OCI-LY7 (cell line): ENCODE results near the gene EYA3. TPM values are rescaled to one million over a fixed set of nuclear protein-coding genes. Genes with fewer than 3 reads are reported as not detected.

Experiments used
- BruUV-seq: library from RNA; stranded (reverse); fragments of 400-500 nt; replicated peaks from 2 replicates; lab custom pipeline; 2021; lab: Mats Ljungman, UMichigan
- CTCF ChIA-PET: fragments of 300-600 bp; sonication (Branson Sonifier 250); formaldehyde crosslinking; loops from one replicate; lab custom pipeline; 2022; ENCODE audit warnings: antibody characterized with exemption; ENCODE audit not compliant: unreplicated experiment; lab: Charles Lee
- POLR2A ChIA-PET: fragments of 300-600 bp; sonication (Branson Sonifier 250); formaldehyde crosslinking; loops from one replicate; lab custom pipeline; 2022; ENCODE audit warnings: antibody characterized with exemption; lab: Charles Lee
- DNase-seq: peaks from one replicate; pipeline ENCODE4 v3.0.0-alpha.2; 2015; ENCODE audit warnings: low spot score
- H2AFZ ChIP-seq: fragments of 200-600 bp; sonication (generic), shearing (Covaris generic); 2 replicates; pipeline ENCODE4 v1.6.1; 2014; ENCODE audit warnings: mild to moderate bottlenecking, antibody characterized with exemption, low read length, moderate library complexity
- H3K27ac ChIP-seq: fragments of 200-600 bp; sonication (generic); 2 replicates; pipeline ENCODE4 v1.5.1; 2014; ENCODE audit warnings: mixed run types, low read depth, mild to moderate bottlenecking, moderate library complexity, low read length, inconsistent platforms; ENCODE audit not compliant: poor library complexity, severe bottlenecking
- H3K36me3 ChIP-seq: fragments of 200-600 bp; sonication (generic); 2 replicates; pipeline ENCODE4 v1.6.1; 2014; ENCODE audit warnings: mild to moderate bottlenecking, antibody characterized with exemption, low read length, moderate library complexity, mixed read lengths; ENCODE audit not compliant: insufficient read depth
- H3K4me1 ChIP-seq: fragments of 200-600 bp; sonication (generic); 2 replicates; pipeline ENCODE4 v1.5.1; 2014; ENCODE audit warnings: mild to moderate bottlenecking, low read length; ENCODE audit not compliant: insufficient read depth, poor library complexity, severe bottlenecking
- H3K4me2 ChIP-seq: fragments of 200-600 bp; sonication (generic); 2 replicates; pipeline ENCODE4 v1.6.1; 2014; ENCODE audit warnings: mild to moderate bottlenecking, low read length
- H3K4me3 ChIP-seq: fragments of 200-600 bp; sonication (generic); 2 replicates; pipeline ENCODE4 v1.5.1; 2014; ENCODE audit warnings: mild to moderate bottlenecking, low read depth, low read length; ENCODE audit not compliant: poor library complexity, severe bottlenecking
- H3K79me2 ChIP-seq: fragments of 200-600 bp; sonication (generic); 2 replicates; pipeline ENCODE4 v1.6.1; 2016; ENCODE audit warnings: low read depth, mild to moderate bottlenecking, low read length, moderate library complexity, mixed read lengths; ENCODE audit not compliant: insufficient read depth
- H3K9me2 ChIP-seq: fragments of 200-600 bp; sonication (generic); 2 replicates; pipeline ENCODE4 v1.6.1; 2016; ENCODE audit warnings: mild to moderate bottlenecking, low read length, mixed read lengths; ENCODE audit not compliant: insufficient read depth
- H3K9me3 ChIP-seq: fragments of 200-600 bp; sonication (generic); 2 replicates; pipeline ENCODE4 v1.6.1; 2014; ENCODE audit warnings: mild to moderate bottlenecking, mixed run types, low read length, mixed read lengths
- H4K20me1 ChIP-seq: fragments of 200-600 bp; sonication (generic); 2 replicates; pipeline ENCODE4 v1.6.1; 2014; ENCODE audit warnings: mild to moderate bottlenecking, antibody characterized with exemption, low read length, moderate library complexity, mixed read lengths; ENCODE audit not compliant: insufficient read depth
- EZH2phosphoT487 ChIP-seq: fragments of 200-600 bp; sonication (generic); IDR thresholded peaks from 2 replicates; pipeline ENCODE4 v1.6.1; 2018; ENCODE audit warnings: low read depth, borderline replicate concordance, mild to moderate bottlenecking, mixed run types, antibody characterized with exemption, low read length, moderate library complexity, mixed read lengths
- intact Hi-C: fragments of 100-400 bp; cut with micrococcal nuclease; formaldehyde crosslinking; loops from one replicate; pipeline ENCODE4 v1.10.0; 2022; ENCODE audit not compliant: unreplicated experiment
- total RNA-seq, 2 experiments: library from RNA; depleted of rRNA in 1 of 2; stranded (reverse); fragments of >200 nt in 1 of 2; shearing (Covaris generic) in 1 of 2; gene quantifications; 2 replicates each; pipeline ENCODE4 v1.2.3, GENCODE V29; 2014 to 2022
- TF ChIP-seq, protein P1 (sequence below): fragments of 200-600 bp; sonication (generic); conservative IDR thresholded peaks from 2 replicates; pipeline ENCODE4 v1.5.1; 2014; ENCODE audit warnings: mild to moderate bottlenecking, antibody characterized with exemption, low read length, moderate library complexity, mixed read lengths

Gene EYA3
- total RNA-seq, 2 experiments from 2014 or later, result 29.0 to 114 TPM

DNA sequence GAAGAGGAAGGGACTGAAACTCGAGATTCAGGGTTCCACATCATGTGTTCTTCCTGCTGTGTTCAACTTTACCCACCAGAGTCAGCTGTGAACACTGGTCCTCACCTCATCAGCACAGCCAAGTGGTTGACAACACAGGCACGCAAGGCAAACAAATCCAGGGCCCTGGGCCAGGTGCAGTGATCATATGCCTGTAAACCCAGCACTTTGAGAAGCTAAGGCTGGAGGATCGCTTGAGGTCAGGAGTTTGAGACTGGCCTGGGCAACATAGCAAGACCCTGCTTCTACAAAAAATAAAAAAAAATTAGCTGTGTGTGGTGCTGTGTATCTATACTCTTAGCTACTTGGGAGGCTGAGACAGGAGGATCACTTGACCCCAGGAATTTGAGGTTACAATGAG is 137.0 kb downstream of the EYA3 start:
- no peak for TF ChIP-seq EZH2phosphoT487
- TF ChIP-seq, protein P1, sequence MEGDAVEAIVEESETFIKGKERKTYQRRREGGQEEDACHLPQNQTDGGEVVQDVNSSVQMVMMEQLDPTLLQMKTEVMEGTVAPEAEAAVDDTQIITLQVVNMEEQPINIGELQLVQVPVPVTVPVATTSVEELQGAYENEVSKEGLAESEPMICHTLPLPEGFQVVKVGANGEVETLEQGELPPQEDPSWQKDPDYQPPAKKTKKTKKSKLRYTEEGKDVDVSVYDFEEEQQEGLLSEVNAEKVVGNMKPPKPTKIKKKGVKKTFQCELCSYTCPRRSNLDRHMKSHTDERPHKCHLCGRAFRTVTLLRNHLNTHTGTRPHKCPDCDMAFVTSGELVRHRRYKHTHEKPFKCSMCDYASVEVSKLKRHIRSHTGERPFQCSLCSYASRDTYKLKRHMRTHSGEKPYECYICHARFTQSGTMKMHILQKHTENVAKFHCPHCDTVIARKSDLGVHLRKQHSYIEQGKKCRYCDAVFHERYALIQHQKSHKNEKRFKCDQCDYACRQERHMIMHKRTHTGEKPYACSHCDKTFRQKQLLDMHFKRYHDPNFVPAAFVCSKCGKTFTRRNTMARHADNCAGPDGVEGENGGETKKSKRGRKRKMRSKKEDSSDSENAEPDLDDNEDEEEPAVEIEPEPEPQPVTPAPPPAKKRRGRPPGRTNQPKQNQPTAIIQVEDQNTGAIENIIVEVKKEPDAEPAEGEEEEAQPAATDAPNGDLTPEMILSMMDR, result no peak
- Histone ChIP-seq H3K36me3 (no peaks in the 10 kb centered on the region), H3K4me1 (no peaks in the 10 kb centered on the region), H3K27ac (no peak overlapping the region), H3K4me3 (no peak overlapping the region), H3K9me3 (no peaks in the 10 kb centered on the region), H3K4me2 (no peak overlapping the region), H2AFZ (no peak overlapping the region), H3K79me2 (no peaks in the 10 kb centered on the region), H4K20me1 (no peaks in the 10 kb centered on the region), H3K9me2 (no peaks in the 10 kb centered on the region)
- no TSS peak for BruUV-seq
- ChIA-PET CTCF (interaction anchor here (0.6 kb wide), 1 partner anchor 263 kb away, joined by 4 read pairs; no protein-coding TSS in a partner anchor), POLR2A (interaction anchor here (1.0 kb wide), 1 partner anchor 104 kb away, joined by 4 read pairs; no protein-coding TSS in a partner anchor)
- intact Hi-C loops, result no loop called here
- peak; percentile 24 for DNase-seq

DNA sequence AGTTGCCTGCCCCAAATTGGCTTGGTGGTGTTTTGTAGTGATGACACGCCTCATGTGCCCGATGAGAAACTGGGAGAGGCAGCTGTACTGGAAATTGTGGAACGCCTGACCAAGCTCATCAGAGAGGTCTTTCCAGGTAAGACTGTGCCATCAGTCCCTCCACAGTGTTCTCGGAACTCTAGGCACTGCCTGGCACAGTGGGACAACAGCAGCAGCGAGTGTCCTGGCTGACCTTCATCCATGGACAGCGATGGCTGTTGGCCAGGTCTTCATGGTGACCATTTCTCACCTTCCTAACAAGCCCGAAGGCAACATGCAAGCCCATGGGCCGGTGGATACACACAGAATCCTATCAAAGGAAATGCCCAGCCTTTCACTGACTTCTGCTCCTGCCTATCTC is 139.4 kb downstream of the EYA3 start:
- no peaks in the 10 kb centered on the region for H3K9me2 ChIP-seq
- POLR2A ChIA-PET, result interaction anchor here (1.3 kb wide), 1 partner anchor 10 kb away, joined by 3 read pairs; no protein-coding TSS in a partner anchor
- no peaks in the 10 kb centered on the region for H3K36me3 ChIP-seq
- no peak for TF ChIP-seq EZH2phosphoT487
- TF ChIP-seq, protein P1, result no peak
- H3K4me1 ChIP-seq, result no peaks in the 10 kb centered on the region
- no TSS peak for BruUV-seq
- no peak overlapping the region for H3K4me2 ChIP-seq
- no peak overlapping the region for H3K27ac ChIP-seq
- H3K79me2 ChIP-seq, result no peaks in the 10 kb centered on the region
- CTCF ChIA-PET, result no interaction called here
- no peak overlapping the region for H3K4me3 ChIP-seq
- H2AFZ ChIP-seq, result no peak overlapping the region
- H4K20me1 ChIP-seq, result no peaks in the 10 kb centered on the region
- DNase-seq, result no peak
- no peaks in the 10 kb centered on the region for H3K9me3 ChIP-seq
- intact Hi-C loops, result no loop called here

DNA sequence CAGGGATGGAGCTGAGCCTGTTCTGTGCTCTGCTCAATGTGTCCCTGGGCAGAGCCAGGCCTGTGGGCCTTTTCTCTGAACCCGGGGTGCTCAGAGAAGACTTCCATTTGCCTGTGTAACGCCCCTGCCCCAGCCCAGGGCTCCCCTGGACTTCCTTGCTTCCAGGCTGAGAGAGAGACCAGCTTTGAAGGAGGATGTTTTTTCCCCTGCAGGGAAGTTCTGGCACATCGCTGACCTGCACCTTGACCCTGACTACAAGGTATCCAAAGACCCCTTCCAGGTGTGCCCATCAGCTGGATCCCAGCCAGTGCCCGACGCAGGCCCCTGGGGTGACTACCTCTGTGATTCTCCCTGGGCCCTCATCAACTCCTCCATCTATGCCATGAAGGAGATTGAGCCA is 143.4 kb downstream of the EYA3 start:
- Histone ChIP-seq H3K9me2 (no peaks in the 10 kb centered on the region), H3K27ac (no peak overlapping the region), H3K9me3 (no peaks in the 10 kb centered on the region), H3K4me1 (peaks cover 2% of the 10 kb centered on the region), H3K79me2 (no peaks in the 10 kb centered on the region), H3K36me3 (no peaks in the 10 kb centered on the region), H3K4me3 (no peak overlapping the region), H2AFZ (no peak overlapping the region), H3K4me2 (no peak overlapping the region), H4K20me1 (no peaks in the 10 kb centered on the region)
- TF ChIP-seq, protein P1, result no peak
- no peak for TF ChIP-seq EZH2phosphoT487
- CTCF ChIA-PET, result interaction anchor here (0.6 to 0.8 kb wide), 2 partner anchors 62 to 83 kb away, joined by 3 to 4 read pairs; no protein-coding TSS in a partner anchor
- no peak for DNase-seq
- BruUV-seq, result no TSS peak
- intact Hi-C loops, result no loop called here
- POLR2A ChIA-PET, result interaction anchor here (0.5 kb wide), 1 partner anchor 21 kb away, joined by 3 read pairs; no protein-coding TSS in a partner anchor
